ENCODE measurements around the gene NPB.
A peak's percentile ranks its signal among the peaks of the same experiment; 100 is the strongest.

Gene NPB

GRCh38 chr17:81870131-81870980 is 31.7 kb upstream of the NPB start:
- Histone ChIP-seq H3K36me3 (ENCODE audit: control insufficient read depth in 2 of 2, insufficient read depth in 1 of 2, low read length in 2 of 2) (peaks cover 0 to 48% of the 10 kb centered on the region in 2 experiments; a peak in 2 of 3 replicates), H3K4me3 (ENCODE audit: low read depth, low read length) (peak overlapping the region; percentile 85), H3K27ac (ENCODE audit: extremely low read depth, low read depth, low read length) (peak overlapping the region; percentile 100), H3K4me1 (ENCODE audit: control insufficient read depth, insufficient read depth, low read length) (peaks cover 17% of the 10 kb centered on the region; the same call in 1 of the 2 replicates), H3K9me3 (ENCODE audit: control insufficient read depth, insufficient read depth, low read depth, low read length) (no peaks in the 10 kb centered on the region)
- ChIA-PET POLR2A (interaction anchor here (1.2 to 2.7 kb wide), 10 partner anchors 9 to 187 kb away, joined by 3 to 17 read pairs (median 6); partner anchors contain the start of genes ARL16, HGS, MCRIP1 and MRPL12), CTCF (interaction anchor here (0.6 to 2.6 kb wide), 13 partner anchors 9 to 160 kb away, joined by 3 to 15 read pairs (median 4); partner anchors contain the start of gene PCYT2)
- no peak for TF ChIP-seq PRDM4 (tag by site-specific recombination; IDR thresholded peaks at IDR 0.05)
- TF ChIP-seq ZNF335 (tag by site-specific recombination; conservative IDR thresholded peaks at IDR 0.05): peak; percentile 92
- peak; percentile 92 for TF ChIP-seq GLIS2 (tag by site-specific recombination; IDR thresholded peaks at IDR 0.05)
- TF ChIP-seq SP2 (tag by site-specific recombination; IDR thresholded peaks at IDR 0.05): peak; percentile 44
- TF ChIP-seq ZNF169 (tag by site-specific recombination; IDR thresholded peaks at IDR 0.05): no peak
- 0 out of 2 replicates have a peak, but pooled peaks have one; percentile 21 for TF ChIP-seq ZBTB8A (tag by site-specific recombination; IDR thresholded peaks at IDR 0.05)
- no peak for TF ChIP-seq ZNF843 (tag by site-specific recombination; IDR thresholded peaks at IDR 0.05)
- 0 out of 2 replicates have a peak, but pooled peaks have one; percentile 12 for TF ChIP-seq ZNF600 (tag by site-specific recombination; IDR thresholded peaks at IDR 0.05)
- peak; percentile 77; the same call in 1 of the 2 replicates for TF ChIP-seq KLF8 (tag by site-specific recombination; IDR thresholded peaks at IDR 0.05)
- peak; percentile 90 for TF ChIP-seq ZBTB20 (tag by site-specific recombination; IDR thresholded peaks at IDR 0.05)
- 0 out of 2 replicates have a peak, but pooled peaks have one; percentile 38 for TF ChIP-seq IKZF3 (tag by site-specific recombination; IDR thresholded peaks at IDR 0.05)
- no peak for TF ChIP-seq ZNF654 (tag by site-specific recombination; IDR thresholded peaks at IDR 0.05; ENCODE audit: low read depth)
- 0 out of 2 replicates have a peak, but pooled peaks have one; percentile 1 for TF ChIP-seq EGR2 (tag by site-specific recombination; IDR thresholded peaks at IDR 0.05; ENCODE audit: low read depth)
- TF ChIP-seq OVOL3 (tag by site-specific recombination; IDR thresholded peaks at IDR 0.05): 0 out of 2 replicates have a peak, but pooled peaks have one; percentile 27
- 0 out of 2 replicates have a peak, but pooled peaks have one; percentile 9 for TF ChIP-seq INSM2 (tag by site-specific recombination; IDR thresholded peaks at IDR 0.05)
- TF ChIP-seq, protein P1, sequence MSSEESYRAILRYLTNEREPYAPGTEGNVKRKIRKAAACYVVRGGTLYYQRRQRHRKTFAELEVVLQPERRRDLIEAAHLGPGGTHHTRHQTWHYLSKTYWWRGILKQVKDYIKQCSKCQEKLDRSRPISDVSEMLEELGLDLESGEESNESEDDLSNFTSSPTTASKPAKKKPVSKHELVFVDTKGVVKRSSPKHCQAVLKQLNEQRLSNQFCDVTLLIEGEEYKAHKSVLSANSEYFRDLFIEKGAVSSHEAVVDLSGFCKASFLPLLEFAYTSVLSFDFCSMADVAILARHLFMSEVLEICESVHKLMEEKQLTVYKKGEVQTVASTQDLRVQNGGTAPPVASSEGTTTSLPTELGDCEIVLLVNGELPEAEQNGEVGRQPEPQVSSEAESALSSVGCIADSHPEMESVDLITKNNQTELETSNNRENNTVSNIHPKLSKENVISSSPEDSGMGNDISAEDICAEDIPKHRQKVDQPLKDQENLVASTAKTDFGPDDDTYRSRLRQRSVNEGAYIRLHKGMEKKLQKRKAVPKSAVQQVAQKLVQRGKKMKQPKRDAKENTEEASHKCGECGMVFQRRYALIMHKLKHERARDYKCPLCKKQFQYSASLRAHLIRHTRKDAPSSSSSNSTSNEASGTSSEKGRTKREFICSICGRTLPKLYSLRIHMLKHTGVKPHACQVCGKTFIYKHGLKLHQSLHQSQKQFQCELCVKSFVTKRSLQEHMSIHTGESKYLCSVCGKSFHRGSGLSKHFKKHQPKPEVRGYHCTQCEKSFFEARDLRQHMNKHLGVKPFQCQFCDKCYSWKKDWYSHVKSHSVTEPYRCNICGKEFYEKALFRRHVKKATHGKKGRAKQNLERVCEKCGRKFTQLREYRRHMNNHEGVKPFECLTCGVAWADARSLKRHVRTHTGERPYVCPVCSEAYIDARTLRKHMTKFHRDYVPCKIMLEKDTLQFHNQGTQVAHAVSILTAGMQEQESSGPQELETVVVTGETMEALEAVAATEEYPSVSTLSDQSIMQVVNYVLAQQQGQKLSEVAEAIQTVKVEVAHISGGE (tag by site-specific recombination; conservative IDR thresholded peaks at IDR 0.05; ENCODE audit: low read depth): peak; percentile 35; the same call in 1 of the 2 replicates
- peak; percentile 43 for TF ChIP-seq ZEB2 (tag by site-specific recombination; IDR thresholded peaks at IDR 0.05)
- TF ChIP-seq BCL11B (tag by site-specific recombination; IDR thresholded peaks at IDR 0.05; ENCODE audit: low read depth): peak; percentile 54; the same call in 1 of the 2 replicates
- peak; percentile 43 for TF ChIP-seq KLF1 (tag by site-specific recombination; IDR thresholded peaks at IDR 0.05)
- TF ChIP-seq PATZ1 (tag by site-specific recombination; IDR thresholded peaks at IDR 0.05): peak; percentile 70
- peak; percentile 86 for TF ChIP-seq ZXDB (tag by site-specific recombination; IDR thresholded peaks at IDR 0.05)
- peak; percentile 74 for TF ChIP-seq SP3 (tag by site-specific recombination; IDR thresholded peaks at IDR 0.05)
- TF ChIP-seq, protein P2, sequence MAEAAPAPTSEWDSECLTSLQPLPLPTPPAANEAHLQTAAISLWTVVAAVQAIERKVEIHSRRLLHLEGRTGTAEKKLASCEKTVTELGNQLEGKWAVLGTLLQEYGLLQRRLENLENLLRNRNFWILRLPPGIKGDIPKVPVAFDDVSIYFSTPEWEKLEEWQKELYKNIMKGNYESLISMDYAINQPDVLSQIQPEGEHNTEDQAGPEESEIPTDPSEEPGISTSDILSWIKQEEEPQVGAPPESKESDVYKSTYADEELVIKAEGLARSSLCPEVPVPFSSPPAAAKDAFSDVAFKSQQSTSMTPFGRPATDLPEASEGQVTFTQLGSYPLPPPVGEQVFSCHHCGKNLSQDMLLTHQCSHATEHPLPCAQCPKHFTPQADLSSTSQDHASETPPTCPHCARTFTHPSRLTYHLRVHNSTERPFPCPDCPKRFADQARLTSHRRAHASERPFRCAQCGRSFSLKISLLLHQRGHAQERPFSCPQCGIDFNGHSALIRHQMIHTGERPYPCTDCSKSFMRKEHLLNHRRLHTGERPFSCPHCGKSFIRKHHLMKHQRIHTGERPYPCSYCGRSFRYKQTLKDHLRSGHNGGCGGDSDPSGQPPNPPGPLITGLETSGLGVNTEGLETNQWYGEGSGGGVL (tag by site-specific recombination; IDR thresholded peaks at IDR 0.05): peak; percentile 10; the same call in 1 of the 2 replicates
- peak; percentile 32 for TF ChIP-seq ZFHX2 (tag by site-specific recombination; conservative IDR thresholded peaks at IDR 0.05)
